GM19463 (cell line): ENCODE results near the gene AIFM1.
A peak's percentile ranks its signal among the peaks of the same experiment; 100 is the strongest.

ENCODE experiments used
- ATAC-seq: cut with Tn5 transposase; IDR thresholded peaks from one replicate; pipeline ENCODE4 v1.9.1; 2021; ENCODE audit warnings: mild to moderate bottlenecking, moderate library complexity; ENCODE audit not compliant: unreplicated experiment

The AIFM1 gene

DNA sequence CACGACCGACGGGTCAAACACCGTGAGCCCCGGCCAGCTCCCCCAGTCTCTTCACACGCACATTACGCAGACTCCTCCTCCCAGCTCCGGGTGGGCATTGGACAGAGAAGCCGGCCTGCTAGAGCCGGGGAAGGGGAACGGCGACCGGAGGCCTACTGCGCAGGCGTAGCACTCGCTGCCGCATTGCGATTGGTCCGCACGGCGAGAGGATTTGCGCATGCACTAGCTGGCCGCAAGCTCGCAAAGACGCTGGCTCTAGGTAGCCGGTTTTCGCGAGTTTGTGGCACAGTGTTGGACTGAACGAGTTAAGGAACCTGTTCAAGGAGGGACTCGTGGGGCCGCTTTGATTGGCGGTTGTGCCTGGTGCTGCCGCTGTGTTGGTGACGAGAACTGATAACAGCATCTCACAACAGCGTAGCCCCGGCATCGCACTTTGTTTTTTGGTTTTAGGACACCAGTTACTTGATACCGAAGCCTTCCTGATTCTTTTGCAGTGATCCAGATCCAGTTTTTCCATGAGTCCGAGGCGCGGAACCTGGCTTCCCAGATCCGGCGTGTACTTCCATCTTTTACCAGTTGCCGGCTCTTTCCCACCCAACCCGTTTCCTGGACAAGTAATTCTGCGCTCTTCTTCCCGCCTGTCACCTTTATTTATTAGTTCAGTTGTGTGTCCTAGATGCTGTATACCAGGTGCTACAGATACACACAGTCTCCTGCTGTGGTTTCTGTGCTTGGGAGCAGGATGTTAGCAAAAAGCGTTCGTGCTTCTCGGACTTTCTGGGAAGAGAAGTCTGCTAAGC is at the start of gene AIFM1:
Gene AIFM1, minus strand, starts transcription at position 139 of the 800 bp plus-strand sequence. CDS start 185 bp downstream, outside the sequence.
- ATAC-seq: peak; percentile 86

DNA sequence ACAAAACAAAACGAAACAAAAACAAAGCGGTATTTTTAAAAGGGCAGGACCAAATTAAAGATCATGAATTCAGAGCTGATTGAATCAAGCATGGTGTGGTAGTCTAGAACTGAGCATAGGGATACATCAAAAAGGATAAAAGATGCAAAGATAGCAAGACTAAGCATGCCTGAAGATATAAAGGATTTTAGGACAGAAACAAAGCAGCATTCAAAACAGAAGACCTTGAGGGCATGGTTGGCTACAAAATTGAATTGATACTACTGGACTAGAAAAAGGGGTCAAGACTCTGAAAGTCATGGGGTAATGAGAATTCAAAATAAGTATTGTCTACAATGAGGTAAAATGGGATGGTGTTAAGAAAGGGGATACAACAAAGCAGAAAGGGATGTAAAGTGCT is 47.7 kb upstream of the AIFM1 start:
- ATAC-seq: no peak

GRCh38 chrX:130212371-130212770 is 46.7 kb upstream of the AIFM1 start:
- ATAC-seq: no peak

DNA sequence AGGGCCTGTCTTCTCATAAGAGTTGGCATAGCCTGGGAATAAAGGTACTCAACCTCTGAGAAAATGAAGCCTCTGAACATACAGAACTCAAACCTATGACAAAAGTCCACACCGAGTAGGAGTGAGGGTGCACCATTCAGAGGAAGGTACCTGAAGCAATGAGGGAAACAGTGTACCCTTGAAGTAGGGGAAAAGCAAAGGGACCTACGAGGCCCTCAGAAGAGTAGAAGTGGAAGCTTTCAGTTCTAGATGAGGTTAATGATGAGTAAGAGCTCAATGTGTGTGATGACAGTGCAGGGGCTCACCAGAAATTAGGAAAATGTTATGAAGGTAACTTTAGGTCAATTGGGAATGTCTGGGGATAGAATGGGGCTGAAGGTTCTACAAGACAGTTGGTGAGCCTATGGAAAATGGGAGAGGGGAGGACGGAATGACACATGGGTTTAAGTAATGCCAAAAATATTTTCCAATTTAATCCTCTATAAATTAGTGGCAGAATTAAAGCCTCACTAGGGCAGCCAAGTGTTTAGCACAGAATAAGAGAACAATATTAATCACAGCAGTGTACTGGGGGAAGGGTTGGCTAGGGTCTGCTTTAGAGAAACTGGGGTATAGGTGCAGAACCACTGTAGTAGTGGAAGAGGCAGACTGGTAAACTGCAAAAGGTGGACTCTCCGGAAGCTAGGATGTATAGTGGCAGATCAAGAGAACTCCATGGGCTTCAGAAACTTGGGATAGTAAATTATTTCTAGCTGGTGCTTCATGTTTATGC is 46.0 kb upstream of the AIFM1 start:
- ATAC-seq: no peak

DNA sequence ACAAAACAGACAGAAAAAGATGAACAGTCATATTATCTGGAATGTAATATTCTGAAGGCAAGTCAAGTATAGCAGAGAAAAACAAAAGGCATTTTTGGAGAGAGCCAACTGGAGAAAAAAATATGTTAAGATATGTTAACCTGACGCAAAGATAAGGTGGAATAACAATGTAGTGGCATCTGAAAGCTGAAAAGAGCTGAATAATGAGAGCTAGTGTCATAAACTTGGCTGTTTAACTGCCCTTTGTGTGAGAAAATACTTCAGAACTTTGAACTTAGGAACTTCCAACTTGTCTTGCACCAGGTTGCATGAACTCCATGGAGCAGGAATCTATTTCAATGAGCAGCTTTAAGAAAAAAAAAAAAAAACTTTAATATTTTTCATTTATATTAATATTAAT is 39.0 kb upstream of the AIFM1 start:
- no peak for ATAC-seq

- no peak for ATAC-seq
These were observed 31.8 kb upstream of the AIFM1 start for GRCh38 chrX:130197464-130197863.

- no peak for ATAC-seq
These were observed 30.8 kb upstream of the AIFM1 start for GRCh38 chrX:130196466-130196865.

GRCh38 chrX:130190801-130191200 is 25.2 kb upstream of the AIFM1 start:
- ATAC-seq: no peak

GRCh38 chrX:130186651-130187050 is 21.0 kb upstream of the AIFM1 start:
- ATAC-seq: no peak

DNA sequence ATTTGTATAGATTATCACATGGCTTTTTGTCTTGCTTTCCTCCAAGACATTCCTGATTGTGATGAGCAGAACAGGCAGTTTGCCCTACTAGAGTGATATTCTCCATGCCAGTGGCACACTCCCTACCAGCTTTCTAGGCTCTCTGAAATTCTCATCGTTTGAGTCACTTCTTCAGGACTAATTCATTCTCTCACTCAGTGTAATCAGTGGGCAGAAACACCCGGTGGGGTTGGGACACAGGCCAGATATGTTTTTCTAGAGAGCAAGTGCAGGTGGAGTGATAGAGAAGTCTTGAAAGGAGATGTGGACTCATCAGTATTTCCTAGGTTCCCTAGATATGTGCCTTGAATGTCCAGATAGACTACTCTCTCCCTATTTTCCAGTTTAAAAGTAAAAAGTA is 19.2 kb upstream of the AIFM1 start:
- ATAC-seq: no peak

DNA sequence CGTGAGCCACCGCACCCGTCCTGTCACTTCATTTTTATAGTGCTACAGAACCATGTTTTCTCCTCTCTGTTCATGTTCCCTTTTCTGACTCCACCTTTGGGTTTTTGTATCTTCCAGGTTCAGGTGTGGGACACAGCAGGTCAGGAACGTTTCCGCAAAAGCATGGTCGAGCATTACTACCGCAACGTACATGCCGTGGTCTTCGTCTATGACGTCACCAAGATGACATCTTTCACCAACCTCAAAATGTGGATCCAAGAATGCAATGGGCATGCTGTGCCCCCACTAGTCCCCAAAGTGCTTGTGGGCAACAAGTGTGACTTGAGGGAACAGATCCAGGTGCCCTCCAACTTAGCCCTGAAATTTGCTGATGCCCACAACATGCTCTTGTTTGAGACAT is 18.5 kb upstream of the AIFM1 start:
- no peak for ATAC-seq

DNA sequence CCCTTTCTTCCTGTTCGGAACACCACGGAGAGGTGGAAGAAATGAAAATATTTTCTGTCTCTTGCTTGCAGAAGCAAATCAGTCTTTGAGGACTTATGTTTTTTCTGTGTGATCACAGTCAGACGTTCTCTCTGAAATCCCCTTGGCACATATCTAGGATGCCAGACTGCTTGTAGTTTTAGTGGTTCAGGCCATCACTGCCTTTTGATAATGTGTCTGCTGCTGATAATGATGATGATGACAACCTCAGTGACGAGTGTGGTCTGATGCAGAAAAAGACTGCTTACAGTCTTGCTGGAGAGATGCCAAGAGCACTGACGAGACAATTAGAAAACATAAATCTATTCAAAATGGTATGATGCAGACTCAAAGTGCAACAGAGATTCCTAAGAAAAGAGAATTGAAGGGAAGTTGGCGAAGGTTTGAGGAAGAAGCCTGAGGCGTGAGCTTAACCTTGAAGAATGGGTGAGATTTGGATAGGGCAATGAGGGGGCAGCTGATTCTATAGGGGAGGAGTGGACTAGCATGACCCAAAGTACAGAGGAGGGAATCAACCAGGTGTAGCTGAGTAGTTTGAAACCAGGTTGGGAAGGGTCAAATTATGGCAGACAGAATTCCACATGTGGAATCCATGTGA is 14.1 kb upstream of the AIFM1 start:
- ATAC-seq: no peak

DNA sequence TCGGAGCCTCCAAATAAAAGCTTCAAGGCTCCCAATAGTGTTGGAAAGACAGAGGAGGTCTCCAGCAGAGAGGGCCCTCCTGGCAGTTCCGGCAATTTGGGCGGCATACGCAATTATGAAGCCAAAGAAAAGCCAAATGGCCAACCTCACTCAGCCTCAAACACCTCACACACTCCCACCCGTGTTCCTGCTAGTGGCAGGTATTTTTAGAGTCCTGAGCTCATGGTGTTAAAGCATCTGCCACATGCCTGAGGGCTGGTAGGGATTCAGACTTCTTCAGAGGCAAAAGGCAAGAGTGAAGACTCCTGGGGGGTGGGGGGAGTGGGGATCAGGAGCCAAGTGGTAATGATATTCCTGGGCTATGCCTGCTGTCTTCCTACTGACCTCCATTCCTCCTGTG is 13.5 kb upstream of the AIFM1 start:
- ATAC-seq: no peak

DNA sequence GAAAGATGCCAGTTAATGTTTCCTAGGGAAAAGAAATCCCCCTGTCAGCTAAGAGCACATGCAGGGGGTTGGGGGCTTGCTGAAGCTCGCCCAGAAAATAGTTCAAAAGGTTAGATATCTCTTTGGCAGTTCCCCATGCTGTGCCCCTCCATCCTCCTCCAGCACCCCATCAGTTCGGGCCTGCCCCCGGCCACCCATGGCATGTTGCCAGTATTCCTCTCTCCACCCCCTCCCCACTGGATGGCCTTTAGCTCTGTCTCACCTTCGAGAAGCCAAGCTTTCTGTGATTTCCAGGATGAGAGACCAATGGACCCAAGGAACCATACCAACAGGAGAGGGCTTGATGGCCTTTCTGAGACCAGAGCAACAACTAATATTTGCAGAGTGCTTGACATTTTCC is 11.3 kb upstream of the AIFM1 start:
- no peak for ATAC-seq

DNA sequence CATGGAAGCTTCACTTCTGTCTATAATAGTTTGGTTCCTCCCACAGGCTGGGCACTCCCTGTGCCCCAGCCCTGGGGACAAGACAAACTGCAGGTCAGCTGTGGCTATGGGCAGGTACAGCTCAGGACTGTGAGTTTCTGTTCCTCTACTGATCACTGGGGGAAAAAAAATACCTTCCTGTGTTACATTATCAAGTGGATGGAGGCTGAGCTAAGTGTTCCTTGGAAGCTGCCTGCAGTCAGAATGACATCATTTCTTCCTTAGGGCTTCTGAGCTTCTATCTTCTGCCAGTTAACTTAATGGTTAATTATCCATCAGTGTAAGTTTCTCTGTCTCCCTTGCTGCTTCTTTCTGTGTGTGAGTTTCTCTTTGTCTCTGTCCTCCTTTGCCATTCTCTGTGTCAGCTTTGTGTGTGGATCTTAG is 10.7 kb upstream of the AIFM1 start:
- peak; percentile 73 for ATAC-seq

DNA sequence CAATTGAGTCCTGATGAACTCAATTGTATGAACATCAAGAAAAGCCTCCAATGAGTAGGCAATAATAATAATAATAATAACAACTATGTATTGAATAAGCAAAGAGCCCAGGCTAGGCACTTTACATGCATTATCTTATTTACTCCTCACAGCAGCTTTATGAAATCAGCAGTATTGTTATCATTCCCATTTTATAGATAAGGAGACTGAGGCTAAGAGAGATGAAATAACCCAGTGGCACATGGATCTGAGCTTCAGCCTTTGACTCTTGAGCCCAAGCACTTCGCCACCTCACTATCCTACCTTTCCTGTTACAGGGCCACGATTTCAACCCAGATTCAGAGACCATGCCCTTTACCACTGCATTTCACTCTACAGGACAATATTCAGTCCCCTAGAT is 9.3 kb upstream of the AIFM1 start:
- no peak for ATAC-seq

DNA sequence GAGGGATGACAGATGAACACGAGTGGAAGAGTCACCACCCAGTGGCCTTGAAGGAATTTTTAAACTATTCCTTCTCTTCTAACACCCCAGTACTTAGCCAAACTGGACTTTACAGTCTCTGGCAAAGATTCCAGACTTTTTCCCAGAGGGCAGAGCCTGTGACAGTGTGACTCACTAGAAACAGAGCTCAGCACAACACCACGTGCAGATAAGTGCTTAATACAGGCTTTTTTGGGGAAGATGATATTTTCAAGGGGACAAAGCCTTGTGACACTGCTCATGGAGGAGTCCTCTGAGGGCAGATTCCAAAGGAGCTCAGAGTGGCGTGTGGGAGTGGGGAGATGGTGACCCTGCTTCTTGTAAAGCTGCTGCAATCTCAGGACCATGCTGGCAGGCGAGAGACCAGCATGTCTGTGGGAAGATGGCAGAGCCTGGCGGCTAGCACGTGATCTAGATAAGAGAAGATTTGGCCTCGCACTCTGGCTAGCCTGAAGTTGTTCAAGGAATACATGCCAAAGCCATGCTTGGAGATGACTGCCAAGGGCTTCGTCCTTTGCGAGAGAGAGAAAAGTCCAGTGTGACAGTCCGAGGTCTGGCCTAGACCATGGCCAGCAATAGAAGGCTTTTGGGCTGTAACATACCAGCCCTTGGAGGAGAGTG is 8.5 kb upstream of the AIFM1 start:
- ATAC-seq: no peak

DNA sequence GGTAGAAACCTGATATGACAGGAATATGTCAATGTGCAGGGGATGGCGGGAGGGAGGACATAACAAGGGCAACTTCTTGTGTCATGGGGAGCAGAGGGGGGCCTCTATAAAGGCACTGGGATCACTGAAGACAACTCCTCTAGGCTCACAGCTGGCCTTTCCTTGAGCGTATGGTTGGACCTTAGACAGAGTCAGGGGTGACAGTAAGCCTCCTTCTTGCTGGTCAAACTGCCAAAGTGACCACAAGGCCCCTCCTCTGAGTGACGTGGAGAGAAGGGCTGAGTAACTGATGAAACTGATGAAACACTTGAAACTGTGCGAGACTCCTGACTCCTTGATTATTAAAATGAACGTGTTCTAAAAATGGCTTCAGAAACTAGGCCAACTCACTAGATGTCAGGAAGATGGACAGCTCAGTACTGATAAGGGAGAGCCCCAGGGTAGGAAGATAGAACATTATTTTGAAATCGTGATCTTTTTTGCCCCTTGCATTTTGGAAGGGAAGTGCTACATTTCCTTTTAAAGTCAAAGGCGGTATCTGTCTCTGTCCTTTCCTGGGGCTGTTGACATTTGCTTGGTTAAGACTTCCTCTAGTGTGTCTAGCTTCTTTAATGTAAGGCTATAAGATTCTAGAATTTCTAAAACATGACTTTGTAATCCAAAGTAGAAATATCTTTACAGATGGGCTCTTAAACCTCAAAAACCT is 7.7 kb upstream of the AIFM1 start:
- ATAC-seq: peak; percentile 35

DNA sequence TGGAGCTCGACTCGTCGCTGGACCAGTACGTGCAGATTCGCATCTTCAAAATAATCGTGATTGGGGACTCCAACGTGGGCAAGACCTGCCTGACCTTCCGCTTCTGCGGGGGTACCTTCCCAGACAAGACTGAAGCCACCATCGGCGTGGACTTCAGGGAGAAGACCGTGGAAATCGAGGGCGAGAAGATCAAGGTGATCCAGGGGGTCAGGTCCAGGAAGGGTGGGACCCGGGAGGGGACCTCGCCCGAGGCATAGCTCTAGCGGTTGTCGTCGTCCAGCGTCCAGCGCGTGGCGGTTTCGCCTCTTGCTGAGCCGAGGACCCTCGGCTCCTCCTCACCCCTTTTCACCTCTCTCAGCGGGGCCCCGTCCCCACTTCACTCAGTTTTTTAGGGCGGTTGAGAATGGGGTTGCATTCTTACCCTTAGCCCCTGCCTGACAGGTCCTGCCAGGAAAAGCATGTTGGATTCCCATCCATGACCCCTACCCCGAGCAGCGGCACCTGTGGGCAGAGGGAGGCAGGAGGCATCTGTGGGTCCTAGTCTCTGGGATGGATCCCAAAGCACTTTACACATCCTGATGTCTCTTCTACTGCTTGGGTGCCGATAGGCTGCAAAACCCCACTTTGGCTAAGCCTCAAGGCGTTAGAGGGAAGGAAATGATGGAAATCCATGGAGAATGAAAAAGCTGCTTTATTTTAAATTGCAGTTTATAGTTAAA is 6.6 kb upstream of the AIFM1 start:
- ATAC-seq: no peak
